Kidney (tissue), 14 donors: ENCODE measurements around the gene DDAH2. TPM values are rescaled to one million over a fixed set of nuclear protein-coding genes. Genes with fewer than 3 reads are reported as not detected.

ENCODE experiments used
- DNase-seq, 5 donors: peaks; one replicate each; pipeline ENCODE4 v3.0.0-alpha.2; 2013 to 2020
- FAIRE-seq: peaks from 2 replicates; lab custom pipeline; 2012; peaks lifted over from hg19 to GRCh38; lab: Jason Lieb, UNC
- H3K27ac ChIP-seq, 2 donors: one replicate each; pipeline ENCODE4 v1.7.0; 2013; ENCODE audit warnings: low read depth in 2 of 2, low read length in 2 of 2, inconsistent platforms in 1 of 2
- H3K27me3 ChIP-seq: one replicate; pipeline ENCODE4 v1.7.1; 2013; ENCODE audit warnings: low read length, inconsistent platforms; ENCODE audit not compliant: control insufficient read depth, insufficient read depth
- H3K36me3 ChIP-seq, 3 donors: one replicate each; pipeline versions ENCODE4 v1.7.0 to v1.7.1; 2013; ENCODE audit warnings: low read length in 3 of 3, control low read depth in 1 of 3, inconsistent platforms in 1 of 3; ENCODE audit not compliant: insufficient read depth in 3 of 3, control insufficient read depth in 2 of 3
- H3K4me1 ChIP-seq, 3 donors: one replicate each; pipeline versions ENCODE4 v1.7.0 to v1.7.1; 2013; ENCODE audit warnings: low read length in 3 of 3, inconsistent platforms in 1 of 3, low read depth in 1 of 3; ENCODE audit not compliant: control insufficient read depth in 2 of 3, insufficient read depth in 2 of 3
- H3K4me3 ChIP-seq, 3 donors: one replicate each; pipeline versions ENCODE4 v1.7.0 to v1.8.1; 2013; ENCODE audit warnings: low read length in 3 of 3, control low read depth in 1 of 3, inconsistent platforms in 1 of 3
- H3K9ac ChIP-seq, 3 donors: one replicate each; pipeline versions ENCODE4 v1.7.0 to v1.7.1; 2013; ENCODE audit warnings: low read length in 3 of 3, control low read depth in 1 of 3, inconsistent platforms in 1 of 3
- H3K9me3 ChIP-seq, 3 donors: one replicate each; pipeline versions ENCODE4 v1.7.0 to v1.7.1; 2013; ENCODE audit warnings: low read length in 3 of 3, control low read depth in 1 of 3, inconsistent platforms in 1 of 3; ENCODE audit not compliant: control insufficient read depth in 2 of 3, insufficient read depth in 1 of 3
- intact Hi-C: fragments of 100-400 bp; cut with DNase I; formaldehyde crosslinking; loops from one replicate; pipeline ENCODE4 v1.11.1; 2022
- polyA plus RNA-seq: library from polyadenylated mRNA; stranded (reverse); fragments of 350-450 nt; fragmentation: Illumina TruSeq; extraction: RNeasy Lipid Tissue Mini Kit (QIAGEN cat#74804); gene quantifications from one replicate; pipeline ENCODE4 v1.2.3, GENCODE V29; 2014; ENCODE audit warnings: low read depth, low replicate concordance; ENCODE audit not compliant: insufficient read depth
- total RNA-seq: library from RNA; stranded (reverse); fragmentation: NEBNext Ultra II Directional; extraction: Animal tissue kit (Norgen Biotek cat#: 25700); gene quantifications from one replicate; pipeline ENCODE4 v1.2.1, GENCODE V29; 2021
- TF ChIP-seq, protein P1 (sequence below): IDR thresholded peaks from 3 replicates; pipeline ENCODE4 v1.5.1; 2012; ENCODE audit warnings: mild to moderate bottlenecking, moderate library complexity, borderline replicate concordance; ENCODE audit not compliant: insufficient read depth; ENCODE audit errors: extremely low read depth
- donor health status: control.
- donor health status: control.
- donor health status: control.
- donor health status: control.
- donor health status: control.
- donor health status: DM: yes; HTN: yes; CAD: no.
- donor health status: Normal renal cell carcinoma (clear cell type).

The DDAH2 gene
- total and polyA plus RNA-seq, 2 donors from 2014 or later: 98.9 to 147 TPM

DNA sequence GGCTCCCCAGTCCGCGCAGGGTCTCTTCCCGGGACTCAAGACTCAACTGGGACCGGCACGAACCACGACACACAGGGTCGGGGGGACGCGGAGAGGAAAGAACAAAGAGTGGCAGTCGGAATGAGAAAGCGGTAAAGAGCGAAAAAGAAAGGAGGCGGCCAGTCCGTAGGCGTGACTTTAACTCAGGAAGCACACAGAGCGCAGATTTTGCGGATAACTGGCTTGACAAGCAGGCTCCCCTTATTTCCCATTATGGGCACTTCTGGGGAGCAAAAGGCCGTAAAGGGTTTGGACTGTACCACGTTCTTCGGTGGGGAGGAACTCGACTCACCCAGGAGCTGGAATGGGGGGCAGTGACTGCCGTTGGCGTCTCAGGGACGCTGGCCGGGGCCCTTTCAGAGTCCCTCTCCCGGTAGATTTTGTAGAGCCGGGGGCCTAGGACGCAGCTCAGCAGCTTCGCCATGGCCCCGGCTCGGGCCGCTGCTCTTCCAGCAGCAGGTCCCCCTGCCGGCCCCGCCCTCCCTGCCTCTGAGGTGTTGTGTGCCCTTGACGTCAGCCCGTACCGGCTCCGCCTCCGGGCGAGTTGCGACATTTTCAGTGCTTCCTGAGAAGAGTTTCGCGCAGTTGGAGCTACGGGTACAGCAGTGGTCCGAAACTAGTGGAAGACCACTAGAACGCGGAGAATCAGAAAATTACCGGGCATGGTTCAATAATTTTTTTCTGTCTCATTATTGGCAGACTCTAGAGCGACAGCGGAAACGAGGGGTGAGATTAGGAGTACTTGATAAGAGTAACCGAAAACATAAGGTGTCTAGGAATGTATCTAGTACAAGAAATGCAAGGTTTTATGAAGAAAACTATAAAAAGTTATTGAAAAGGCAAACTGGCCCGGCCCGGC is 26.0 kb downstream of the DDAH2 start, which contains the start of gene ABHD16A:
Gene ABHD16A, minus strand, starts transcription at position 506 of the 898 bp plus-strand sequence. Its CDS starts 43 bp downstream, at position 463.
- H3K4me1 ChIP-seq: peaks cover 0 to 10% (median 9%) of the 10 kb centered on the region in 3 donors
- peak within 1 kb of the TSS; percentile 81 to 96 (median 88) for H3K9ac ChIP-seq
- peak within 1 kb of the TSS; percentile 89 to 98 (median 96) for H3K4me3 ChIP-seq
- intact Hi-C loops: no loop called here
- TF ChIP-seq, protein P1, sequence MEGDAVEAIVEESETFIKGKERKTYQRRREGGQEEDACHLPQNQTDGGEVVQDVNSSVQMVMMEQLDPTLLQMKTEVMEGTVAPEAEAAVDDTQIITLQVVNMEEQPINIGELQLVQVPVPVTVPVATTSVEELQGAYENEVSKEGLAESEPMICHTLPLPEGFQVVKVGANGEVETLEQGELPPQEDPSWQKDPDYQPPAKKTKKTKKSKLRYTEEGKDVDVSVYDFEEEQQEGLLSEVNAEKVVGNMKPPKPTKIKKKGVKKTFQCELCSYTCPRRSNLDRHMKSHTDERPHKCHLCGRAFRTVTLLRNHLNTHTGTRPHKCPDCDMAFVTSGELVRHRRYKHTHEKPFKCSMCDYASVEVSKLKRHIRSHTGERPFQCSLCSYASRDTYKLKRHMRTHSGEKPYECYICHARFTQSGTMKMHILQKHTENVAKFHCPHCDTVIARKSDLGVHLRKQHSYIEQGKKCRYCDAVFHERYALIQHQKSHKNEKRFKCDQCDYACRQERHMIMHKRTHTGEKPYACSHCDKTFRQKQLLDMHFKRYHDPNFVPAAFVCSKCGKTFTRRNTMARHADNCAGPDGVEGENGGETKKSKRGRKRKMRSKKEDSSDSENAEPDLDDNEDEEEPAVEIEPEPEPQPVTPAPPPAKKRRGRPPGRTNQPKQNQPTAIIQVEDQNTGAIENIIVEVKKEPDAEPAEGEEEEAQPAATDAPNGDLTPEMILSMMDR: peak; percentile 10
- peaks cover 0 to 3% (median 0%) of the 10 kb centered on the region in 3 donors for H3K36me3 ChIP-seq
- peak; percentile 99 to 100 (median 99) for DNase-seq
- no peak for FAIRE-seq
- H3K9me3 ChIP-seq: no peaks in the 10 kb centered on the region
- H3K27me3 ChIP-seq: no peaks in the 10 kb centered on the region
- peak within 1 kb of the TSS; percentile 92 to 95 for H3K27ac ChIP-seq

DNA sequence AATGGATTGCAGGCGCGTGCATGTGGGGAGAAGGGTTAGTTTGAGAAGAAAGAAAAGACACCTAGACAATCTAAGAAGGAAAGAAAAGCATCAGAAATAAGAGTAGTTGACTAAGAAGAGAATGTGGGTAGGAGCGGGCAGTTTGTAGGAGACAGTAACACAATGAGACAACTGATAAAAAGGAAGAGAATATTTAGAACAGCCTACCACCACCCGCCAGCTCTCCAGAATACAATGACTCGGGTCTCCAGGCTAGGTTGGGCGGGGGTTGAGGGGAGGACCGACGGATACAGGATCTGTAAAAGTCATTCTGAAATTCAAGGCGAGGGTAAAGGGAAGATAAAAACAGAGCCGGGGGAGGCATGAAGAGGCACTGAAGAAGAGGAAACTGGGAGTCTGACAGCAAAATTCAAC is 26.7 kb downstream of the DDAH2 start:
- TF ChIP-seq, protein P1: no peak
- Histone ChIP-seq H3K27ac (peak overlapping the region; percentile 92 to 95), H3K27me3 (no peaks in the 10 kb centered on the region), H3K4me3 (peak overlapping the region; percentile 89 to 98 (median 96)), H3K9me3 (no peaks in the 10 kb centered on the region), H3K4me1 (peaks cover 0 to 10% (median 9%) of the 10 kb centered on the region in 3 donors), H3K36me3 (peaks cover 0 to 3% (median 3%) of the 10 kb centered on the region in 3 donors), H3K9ac (peak overlapping the region; percentile 81 to 96 (median 88))
- intact Hi-C loops: no loop called here
- no peak for DNase-seq
- FAIRE-seq: no peak

GRCh38 chr6:31701666-31702404 is 27.3 kb downstream of the DDAH2 start:
- H3K9me3 ChIP-seq: no peaks in the 10 kb centered on the region
- H3K4me1 ChIP-seq: peaks cover 0 to 10% (median 9%) of the 10 kb centered on the region in 3 donors
- TF ChIP-seq, protein P1: no peak
- intact Hi-C loops: no loop called here
- peaks cover 3 to 5% (median 4%) of the 10 kb centered on the region in 3 donors for H3K36me3 ChIP-seq
- peak overlapping the region; percentile 89 to 98 (median 96) for H3K4me3 ChIP-seq
- no peaks in the 10 kb centered on the region for H3K27me3 ChIP-seq
- no peak overlapping the region for H3K27ac ChIP-seq
- DNase-seq (peak in 3 of 5 donors; percentile 41 to 74 (median 52)), FAIRE-seq (no peak)
- H3K9ac ChIP-seq: peak overlapping the region; percentile 81 to 96 (median 88)
